H1 (cell line): ENCODE data around the gene CMIP. TPM values are rescaled to one million over a fixed set of nuclear protein-coding genes. Genes with fewer than 3 reads are reported as not detected.

ENCODE experiments used
- CBX5 ChIP-seq: fragments of 300-800, 300-1000 bp; sonication (generic); IDR thresholded peaks from 2 replicates; pipeline ENCODE4 v1.7.1; 2016; ENCODE audit warnings: antibody characterized with exemption, low read length, low read depth
- EP300 ChIP-seq, 2 experiments: IDR thresholded peaks; 1 replicate in 1 of 2; 2 replicates in 1 of 2; pipeline ENCODE4 v1.6.1; 2011 to 2012; ENCODE audit warnings: low read depth in 2 of 2, low read length in 2 of 2, mild to moderate bottlenecking in 2 of 2, borderline replicate concordance in 1 of 2, inconsistent platforms in 1 of 2, moderate library complexity in 1 of 2
- KDM5A ChIP-seq: fragments of 200-600 bp; IDR thresholded peaks from 2 replicates; pipeline ENCODE4 v1.7.1; 2012; ENCODE audit warnings: mild to moderate bottlenecking, low read length, inconsistent platforms, mixed read lengths
- RNF2 ChIP-seq: fragments of 200-900, 300-1000 bp; sonication (generic); IDR thresholded peaks from 2 replicates; pipeline ENCODE4 v1.7.1; 2016; ENCODE audit warnings: borderline replicate concordance, low read depth, mild to moderate bottlenecking, antibody characterized with exemption, low read length; ENCODE audit not compliant: poor library complexity, severe bottlenecking; ENCODE audit errors: missing control alignments
- TCF12 ChIP-seq: IDR thresholded peaks from 2 replicates; pipeline ENCODE4 v1.6.1; 2011; ENCODE audit warnings: low read depth, mild to moderate bottlenecking, low read length
- polyA plus RNA-seq, 7 experiments: library from polyadenylated mRNA; depleted of rRNA in 3 of 7; stranded (reverse) in 5 of 7; unstranded in 2 of 7; fragments of >200 nt in 5 of 7; fragments of 200-250 nt in 2 of 7; gene quantifications; 1 replicate in 5 of 7; 2 replicates in 1 of 7; 4 replicates in 1 of 7; pipeline versions ENCODE4 v1.2.1 to v1.2.3, GENCODE V29; 2011 to 2013; ENCODE audit warnings: missing spikeins in 2 of 7, mixed read lengths in 2 of 7
- total RNA-seq: library from RNA; stranded (reverse); fragmentation: NEBNext Ultra II Directional; extraction: Animal tissue kit (Norgen Biotek cat#: 25700); gene quantifications from 2 replicates; pipeline ENCODE4 v1.2.1, GENCODE V29; 2021

CMIP gene
- total and polyA plus RNA-seq, 2 of the 8 experiments (the other 6 are each of a cell fraction or from before 2014, with no cell fraction given): 7.9 to 53.2 TPM

DNA sequence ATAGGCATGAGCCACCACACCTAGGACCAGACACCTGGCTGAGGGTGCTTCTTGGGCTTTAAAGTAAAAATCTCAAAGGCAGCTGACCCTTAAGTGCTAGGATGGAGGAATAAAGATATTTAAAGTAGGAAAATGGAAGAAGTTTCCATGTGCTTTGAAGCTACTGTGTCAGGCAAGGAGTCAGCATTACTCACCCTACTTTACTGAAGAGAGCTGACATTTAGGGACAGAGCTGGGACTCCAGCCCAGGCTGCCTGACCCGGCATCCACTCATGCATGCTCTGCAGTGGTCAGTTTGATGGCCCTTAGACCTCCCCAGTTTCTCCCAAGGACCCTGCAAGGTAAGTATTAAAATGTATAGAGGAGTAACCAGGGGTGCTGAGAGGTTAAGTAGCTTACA lies 209.7 kb downstream of the CMIP start (continued):
- TF ChIP-seq EP300 (IDR thresholded peaks at IDR 0.05; ENCODE audit: borderline replicate concordance in 1 of 2, low read depth in 2 of 2, low read length in 2 of 2): no peak
- TF ChIP-seq RNF2: no peak
- no peak for TF ChIP-seq TCF12
- no peak for TF ChIP-seq KDM5A
- TF ChIP-seq CBX5: no peak
